H1 (cell line): ENCODE data around the gene CDK12. TPM values are rescaled to one million over a fixed set of nuclear protein-coding genes. Genes with fewer than 3 reads are reported as not detected.

ENCODE experiments used
- CTCF ChIA-PET: fragments of 300-600 bp; sonication (Branson Sonifier 250); formaldehyde crosslinking; loops from one replicate; lab custom pipeline; 2021; ENCODE audit not compliant: partially characterized antibody; lab: Charles Lee
- POLR2A ChIA-PET: fragments of 300-600 bp; sonication (Branson Sonifier 250); formaldehyde crosslinking; loops from one replicate; lab custom pipeline; 2021; ENCODE audit warnings: inconsistent platforms; ENCODE audit not compliant: partially characterized antibody; lab: Charles Lee
- DNase-seq, 2 experiments: peaks; one replicate each; pipeline versions ENCODE4 v3.0.0 to v3.0.0-alpha.2; 2010 to 2022; ENCODE audit warnings: low spot score in 2 of 2, low read depth in 1 of 2, mixed read lengths in 1 of 2
- FAIRE-seq: peaks from 2 replicates; lab custom pipeline; 2011; peaks lifted over from hg19 to GRCh38; lab: Jason Lieb, UNC
- H2AFZ ChIP-seq: 2 replicates; pipeline ENCODE4 v1.8.1; 2012; ENCODE audit warnings: low read length, inconsistent platforms
- H2AK5ac ChIP-seq: 2 replicates; pipeline ENCODE4 v1.6.1; 2013; ENCODE audit warnings: low read depth, low read length
- H2BK120ac ChIP-seq: replicated peaks from 2 replicates; pipeline ENCODE3; 2013; ENCODE audit warnings: low read depth, low read length, inconsistent platforms
- H2BK12ac ChIP-seq: 2 replicates; pipeline ENCODE4 v1.6.1; 2013; ENCODE audit warnings: low read depth, low read length
- H2BK15ac ChIP-seq: 2 replicates; pipeline ENCODE4 v1.6.1; 2013; ENCODE audit warnings: low read length
- H2BK20ac ChIP-seq: 2 replicates; pipeline ENCODE4 v1.6.1; 2013; ENCODE audit warnings: low read length
- H2BK5ac ChIP-seq: 2 replicates; pipeline ENCODE4 v1.6.1; 2013; ENCODE audit warnings: low read depth, low read length
- H3K14ac ChIP-seq: 2 replicates; pipeline ENCODE4 v1.6.1; 2013; ENCODE audit warnings: inconsistent platforms; ENCODE audit not compliant: insufficient read length
- H3K18ac ChIP-seq: 2 replicates; pipeline ENCODE4 v1.6.1; 2013; ENCODE audit warnings: low read length; ENCODE audit errors: extremely low read depth
- H3K23ac ChIP-seq: 2 replicates; pipeline ENCODE4 v1.6.1; 2013; ENCODE audit warnings: inconsistent platforms; ENCODE audit not compliant: insufficient read length
- H3K23me2 ChIP-seq: 2 replicates; pipeline ENCODE4 v1.6.1; 2013; ENCODE audit warnings: low read depth, low read length
- H3K27ac ChIP-seq: 2 replicates; pipeline ENCODE4 v1.6.1; 2011; ENCODE audit warnings: low read depth, low read length, inconsistent platforms
- H3K27me3 ChIP-seq, 4 experiments: replicated peaks in 1 of 4; 1 replicate in 1 of 4; 2 replicates in 3 of 4; pipeline versions ENCODE4 v1.6.1 to v1.8.1; 2011 to 2013; ENCODE audit warnings: low read length in 3 of 4, mild to moderate bottlenecking in 3 of 4, inconsistent platforms in 2 of 4, mixed read lengths in 2 of 4, moderate library complexity in 1 of 4; ENCODE audit not compliant: control insufficient read depth in 3 of 4, insufficient read depth in 3 of 4; ENCODE audit errors: extremely low read depth in 1 of 4
- H3K36me3 ChIP-seq, 4 experiments: 2 replicates each; pipeline versions ENCODE4 v1.6.1 to v1.8.1; 2011 to 2013; ENCODE audit warnings: mild to moderate bottlenecking in 4 of 4, low read length in 3 of 4, moderate library complexity in 2 of 4, control low read depth in 1 of 4, inconsistent platforms in 1 of 4; ENCODE audit not compliant: insufficient read depth in 4 of 4, control insufficient read depth in 2 of 4
- H3K4ac ChIP-seq: replicated peaks from 2 replicates; pipeline ENCODE3; 2013; ENCODE audit warnings: low read length, low read depth, mixed read lengths, inconsistent platforms; ENCODE audit not compliant: insufficient read length
- H3K4me1 ChIP-seq, 4 experiments: replicated peaks in 1 of 4; 1 replicate in 1 of 4; 2 replicates in 3 of 4; pipeline versions ENCODE4 v1.6.1 to v1.8.1; 2011 to 2013; ENCODE audit warnings: low read length in 3 of 4, inconsistent platforms in 2 of 4, mixed read lengths in 1 of 4; ENCODE audit not compliant: insufficient read depth in 4 of 4, control insufficient read depth in 3 of 4
- H3K4me2 ChIP-seq, 2 experiments: 2 replicates each; pipeline versions ENCODE4 v1.6.1 to v1.8.1; 2011 to 2013; ENCODE audit warnings: low read depth in 2 of 2, low read length in 2 of 2, control low read depth in 1 of 2, inconsistent platforms in 1 of 2, mild to moderate bottlenecking in 1 of 2; ENCODE audit not compliant: insufficient read depth in 1 of 2
- H3K4me3 ChIP-seq, 4 experiments: fragments of 200-600, 300-600 bp in 1 of 4; sonication (generic), shearing (Covaris generic), sonication (Bioruptor Twin) in 1 of 4; 2 replicates each; pipeline versions ENCODE4 v1.5.1 to v1.8.1; 2011 to 2016; ENCODE audit warnings: low read length in 4 of 4, low read depth in 3 of 4, control low read depth in 2 of 4, inconsistent platforms in 2 of 4, mild to moderate bottlenecking in 2 of 4, mixed read lengths in 1 of 4, moderate library complexity in 1 of 4; ENCODE audit not compliant: insufficient read depth in 2 of 4; ENCODE audit errors: extremely low read depth in 1 of 4
- H3K56ac ChIP-seq: replicated peaks from 2 replicates; pipeline ENCODE3; 2013; ENCODE audit warnings: low read depth, mild to moderate bottlenecking, mixed read lengths, low read length, inconsistent platforms; ENCODE audit not compliant: insufficient read length
- H3K79me1 ChIP-seq: 2 replicates; pipeline ENCODE4 v1.6.1; 2013; ENCODE audit warnings: low read depth, low read length, control low read depth
- H3K79me2 ChIP-seq, 2 experiments: 2 replicates each; pipeline versions ENCODE4 v1.6.1 to v1.8.1; 2012 to 2013; ENCODE audit warnings: low read length in 2 of 2, mild to moderate bottlenecking in 2 of 2, inconsistent platforms in 1 of 2; ENCODE audit not compliant: insufficient read depth in 2 of 2, control insufficient read depth in 1 of 2
- H3K9ac ChIP-seq, 4 experiments: replicated peaks in 1 of 4; 1 replicate in 1 of 4; 2 replicates in 3 of 4; pipeline versions ENCODE4 v1.6.1 to v1.8.1; 2011 to 2013; ENCODE audit warnings: low read depth in 3 of 4, low read length in 3 of 4, control low read depth in 2 of 4, mild to moderate bottlenecking in 2 of 4, moderate library complexity in 2 of 4, inconsistent platforms in 1 of 4; ENCODE audit errors: extremely low read depth in 1 of 4
- H3K9me3 ChIP-seq, 2 experiments: 2 replicates each; pipeline versions ENCODE4 v1.6.1 to v1.8.1; 2012 to 2013; ENCODE audit warnings: mild to moderate bottlenecking in 2 of 2, moderate library complexity in 2 of 2, control low read depth in 1 of 2, inconsistent platforms in 1 of 2, low read depth in 1 of 2, low read length in 1 of 2, mixed read lengths in 1 of 2; ENCODE audit not compliant: insufficient read depth in 2 of 2
- H4K20me1 ChIP-seq, 2 experiments: replicated peaks in 1 of 2; 2 replicates each; pipeline versions ENCODE3 to v1.8.1; 2011 to 2013; ENCODE audit warnings: inconsistent platforms in 2 of 2, low read length in 2 of 2, mild to moderate bottlenecking in 1 of 2; ENCODE audit not compliant: insufficient read depth in 2 of 2, control insufficient read depth in 1 of 2
- H4K5ac ChIP-seq: 2 replicates; pipeline ENCODE4 v1.6.1; 2013; ENCODE audit warnings: low read length, low read depth, mixed read lengths, inconsistent platforms; ENCODE audit not compliant: insufficient read length
- H4K8ac ChIP-seq: 2 replicates; pipeline ENCODE4 v1.8.0; 2013; ENCODE audit warnings: mild to moderate bottlenecking, moderate library complexity, low read length, inconsistent platforms; ENCODE audit not compliant: insufficient read depth; ENCODE audit errors: extremely low read depth
- H4K91ac ChIP-seq: replicated peaks from 2 replicates; pipeline ENCODE3; 2013; ENCODE audit warnings: low read length, mixed read lengths, inconsistent platforms; ENCODE audit not compliant: insufficient read length
- RAD21 ChIP-seq, 2 experiments: IDR thresholded peaks in 1 of 2; conservative IDR thresholded peaks in 1 of 2; 2 replicates each; pipeline ENCODE4 v1.6.1; 2011; ENCODE audit warnings: low read depth in 2 of 2, low read length in 2 of 2, improper control_type of control experiment in 1 of 2, inconsistent platforms in 1 of 2, mild to moderate bottlenecking in 1 of 2, moderate library complexity in 1 of 2
- RXRA ChIP-seq: IDR thresholded peaks from 2 replicates; pipeline ENCODE4 v1.6.1; 2011; ENCODE audit warnings: low read depth, mild to moderate bottlenecking, low read length, moderate library complexity; ENCODE audit not compliant: insufficient read depth
- polyA plus RNA-seq, 7 experiments: library from polyadenylated mRNA; depleted of rRNA in 3 of 7; stranded (reverse) in 5 of 7; unstranded in 2 of 7; fragments of >200 nt in 5 of 7; fragments of 200-250 nt in 2 of 7; gene quantifications; 1 replicate in 5 of 7; 2 replicates in 1 of 7; 4 replicates in 1 of 7; pipeline versions ENCODE4 v1.2.1 to v1.2.3, GENCODE V29; 2011 to 2013; ENCODE audit warnings: missing spikeins in 2 of 7, mixed read lengths in 2 of 7
- total RNA-seq: library from RNA; stranded (reverse); fragmentation: NEBNext Ultra II Directional; extraction: Animal tissue kit (Norgen Biotek cat#: 25700); gene quantifications from 2 replicates; pipeline ENCODE4 v1.2.1, GENCODE V29; 2021

Gene CDK12
- total and polyA plus RNA-seq, 2 of the 8 experiments (the other 6 are each of a cell fraction or from before 2014, with no cell fraction given), result 14.8 to 70.3 TPM

GRCh38 chr17:39543664-39544063 is 82.4 kb downstream of the CDK12 start:
- H3K23ac ChIP-seq, result no peak overlapping the region
- no peaks in the 10 kb centered on the region for H3K79me1 ChIP-seq
- no peak overlapping the region for H3K9ac ChIP-seq
- H3K23me2 ChIP-seq, result no peaks in the 10 kb centered on the region
- H3K4me3 ChIP-seq, result no peak overlapping the region
- H3K4me1 ChIP-seq, result no peaks in the 10 kb centered on the region
- H3K27ac ChIP-seq, result no peak overlapping the region
- peaks cover 0 to 5% of the 10 kb centered on the region in 2 experiments for H4K20me1 ChIP-seq
- H2BK120ac ChIP-seq, result no peak overlapping the region
- ChIA-PET POLR2A (no interaction called here), CTCF (interaction anchor here (12.3 to 15.0 kb wide), 2 partner anchors 19 to 74 kb away, joined by 216 to 310 read pairs; partner anchors contain the start of genes NEUROD2 and PPP1R1B)
- H3K14ac ChIP-seq, result no peak overlapping the region
- H3K18ac ChIP-seq, result no peak overlapping the region
- FAIRE-seq (no peak), DNase-seq (no peak)
- H3K4me2 ChIP-seq, result no peak overlapping the region
- TF ChIP-seq RXRA (no peak), RAD21 (IDR thresholded peaks at IDR 0.05 in 1 of 2, conservative IDR thresholded peaks at IDR 0.05 in 1 of 2; ENCODE audit: low read depth in 2 of 2, low read length in 2 of 2) (no peak)
- no peaks in the 10 kb centered on the region for H3K36me3 ChIP-seq
- H4K8ac ChIP-seq, result no peak overlapping the region
- H2BK15ac ChIP-seq, result no peak overlapping the region
- no peak overlapping the region for H3K56ac ChIP-seq
- H3K79me2 ChIP-seq, result no peaks in the 10 kb centered on the region
- no peak overlapping the region for H4K91ac ChIP-seq
- no peak overlapping the region for H2AFZ ChIP-seq
- H3K9me3 ChIP-seq, result no peaks in the 10 kb centered on the region
- H4K5ac ChIP-seq, result no peak overlapping the region
- H2AK5ac ChIP-seq, result no peak overlapping the region
- H2BK12ac ChIP-seq, result no peak overlapping the region
- H2BK20ac ChIP-seq, result no peak overlapping the region
- no peak overlapping the region for H3K4ac ChIP-seq
- no peak overlapping the region for H2BK5ac ChIP-seq
- H3K27me3 ChIP-seq, result no peaks in the 10 kb centered on the region
